Measurements from ENCODE around the gene ATRNL1.

DNA sequence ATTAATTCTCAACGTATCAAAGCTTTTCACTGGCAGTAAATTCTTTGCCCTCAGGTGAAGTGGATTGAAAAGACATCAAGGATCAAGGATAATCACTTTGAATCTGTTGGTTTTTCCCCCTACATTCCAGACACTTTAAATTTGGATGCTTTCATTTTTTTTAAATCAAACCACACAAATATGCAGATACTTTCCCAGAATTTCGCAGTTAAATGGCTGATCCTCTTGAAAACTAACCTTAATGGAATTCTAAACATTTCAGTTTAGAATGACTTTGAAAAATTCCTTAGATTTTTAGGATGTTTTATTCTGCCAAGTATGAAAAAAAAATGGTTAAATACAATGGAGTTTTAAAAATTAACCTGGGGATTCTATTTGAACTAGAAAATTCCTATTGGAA, 853.9 kb downstream of the ATRNL1 start:
- TF ChIP-seq, protein P1, sequence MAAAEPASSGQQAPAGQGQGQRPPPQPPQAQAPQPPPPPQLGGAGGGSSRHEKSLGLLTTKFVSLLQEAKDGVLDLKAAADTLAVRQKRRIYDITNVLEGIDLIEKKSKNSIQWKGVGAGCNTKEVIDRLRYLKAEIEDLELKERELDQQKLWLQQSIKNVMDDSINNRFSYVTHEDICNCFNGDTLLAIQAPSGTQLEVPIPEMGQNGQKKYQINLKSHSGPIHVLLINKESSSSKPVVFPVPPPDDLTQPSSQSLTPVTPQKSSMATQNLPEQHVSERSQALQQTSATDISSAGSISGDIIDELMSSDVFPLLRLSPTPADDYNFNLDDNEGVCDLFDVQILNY (CRISPR knock-in tag; IDR thresholded peaks at IDR 0.05) = no peak
- TF ChIP-seq GABPB1 (CRISPR knock-in tag; IDR thresholded peaks at IDR 0.05) = no peak
- TF ChIP-seq, protein P2, sequence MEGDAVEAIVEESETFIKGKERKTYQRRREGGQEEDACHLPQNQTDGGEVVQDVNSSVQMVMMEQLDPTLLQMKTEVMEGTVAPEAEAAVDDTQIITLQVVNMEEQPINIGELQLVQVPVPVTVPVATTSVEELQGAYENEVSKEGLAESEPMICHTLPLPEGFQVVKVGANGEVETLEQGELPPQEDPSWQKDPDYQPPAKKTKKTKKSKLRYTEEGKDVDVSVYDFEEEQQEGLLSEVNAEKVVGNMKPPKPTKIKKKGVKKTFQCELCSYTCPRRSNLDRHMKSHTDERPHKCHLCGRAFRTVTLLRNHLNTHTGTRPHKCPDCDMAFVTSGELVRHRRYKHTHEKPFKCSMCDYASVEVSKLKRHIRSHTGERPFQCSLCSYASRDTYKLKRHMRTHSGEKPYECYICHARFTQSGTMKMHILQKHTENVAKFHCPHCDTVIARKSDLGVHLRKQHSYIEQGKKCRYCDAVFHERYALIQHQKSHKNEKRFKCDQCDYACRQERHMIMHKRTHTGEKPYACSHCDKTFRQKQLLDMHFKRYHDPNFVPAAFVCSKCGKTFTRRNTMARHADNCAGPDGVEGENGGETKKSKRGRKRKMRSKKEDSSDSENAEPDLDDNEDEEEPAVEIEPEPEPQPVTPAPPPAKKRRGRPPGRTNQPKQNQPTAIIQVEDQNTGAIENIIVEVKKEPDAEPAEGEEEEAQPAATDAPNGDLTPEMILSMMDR (IDR thresholded peaks at IDR 0.05) = no peak
- no peak for TF ChIP-seq ELF4 (CRISPR knock-in tag; IDR thresholded peaks at IDR 0.05; ENCODE audit: low read depth)
- TF ChIP-seq ZNF121 (CRISPR knock-in tag; IDR thresholded peaks at IDR 0.05) = no peak
